ENCODE data around the gene AGRN. TPM values are rescaled to one million over a fixed set of nuclear protein-coding genes. Genes with fewer than 3 reads are reported as not detected.
"Not testable (repeated sequence)": the region's sequence is repeated elsewhere in the genome, so short reads cannot be mapped to it uniquely, and the experiment has no call there.

The AGRN gene
- total RNA-seq, 1 donor, result 30.0 TPM

GRCh38 chr1:1053682-1054081 is 33.8 kb downstream of the AGRN start:
- H3K4me3 ChIP-seq (ENCODE audit: insufficient read depth, low read length), result no peak overlapping the region
- no peaks in the 10 kb centered on the region for H3K36me3 ChIP-seq (ENCODE audit: insufficient read depth, low read length)
- H3K4me1 ChIP-seq (ENCODE audit: insufficient read depth, low read length), result no peaks in the 10 kb centered on the region
- TF ChIP-seq CTCF (IDR thresholded peaks at IDR 0.05; ENCODE audit: extremely low read depth, low read depth, low read length), result no peak
- no peaks in the 10 kb centered on the region for H4K20me1 ChIP-seq (ENCODE audit: insufficient read depth, low read length)
- H2AFZ ChIP-seq (ENCODE audit: low read length), result no peak overlapping the region
- no peak overlapping the region for H3K4me2 ChIP-seq (ENCODE audit: insufficient read depth, low read length)
- no peaks in the 10 kb centered on the region for H3K9me3 ChIP-seq (ENCODE audit: low read depth, low read length)
- H3K27ac ChIP-seq (ENCODE audit: low read depth, low read length), result no peak overlapping the region
- no peaks in the 10 kb centered on the region for H3K79me2 ChIP-seq (ENCODE audit: insufficient read depth, low read length)
- peaks cover 8% of the 10 kb centered on the region for H3K27me3 ChIP-seq (ENCODE audit: insufficient read depth, low read length)
- DNase-seq (ENCODE audit: insufficient read length, low spot score, missing footprints), result no peak

GRCh38 chr1:1054099-1054700 is 34.3 kb downstream of the AGRN start:
- Histone ChIP-seq H4K20me1 (ENCODE audit: insufficient read depth, low read length) (no peaks in the 10 kb centered on the region), H3K4me1 (ENCODE audit: insufficient read depth, low read length) (no peaks in the 10 kb centered on the region), H3K79me2 (ENCODE audit: insufficient read depth, low read length) (no peaks in the 10 kb centered on the region), H3K4me2 (ENCODE audit: insufficient read depth, low read length) (no peak overlapping the region), H3K27ac (ENCODE audit: low read depth, low read length) (no peak overlapping the region), H2AFZ (ENCODE audit: low read length) (no peak overlapping the region), H3K36me3 (ENCODE audit: insufficient read depth, low read length) (no peaks in the 10 kb centered on the region), H3K27me3 (ENCODE audit: insufficient read depth, low read length) (peaks cover 11% of the 10 kb centered on the region), H3K9me3 (ENCODE audit: low read depth, low read length) (no peaks in the 10 kb centered on the region), H3K4me3 (ENCODE audit: insufficient read depth, low read length) (no peak overlapping the region)
- DNase-seq (ENCODE audit: insufficient read length, low spot score, missing footprints), result no peak
- no peak for TF ChIP-seq CTCF (IDR thresholded peaks at IDR 0.05; ENCODE audit: extremely low read depth, low read depth, low read length)

GRCh38 chr1:1054971-1055370 is 35.1 kb downstream of the AGRN start:
- no peaks in the 10 kb centered on the region for H3K36me3 ChIP-seq (ENCODE audit: insufficient read depth, low read length)
- H3K27me3 ChIP-seq (ENCODE audit: insufficient read depth, low read length), result peaks cover 16% of the 10 kb centered on the region
- no peak overlapping the region for H3K4me3 ChIP-seq (ENCODE audit: insufficient read depth, low read length)
- H4K20me1 ChIP-seq (ENCODE audit: insufficient read depth, low read length), result no peaks in the 10 kb centered on the region
- no peak for DNase-seq (ENCODE audit: insufficient read length, low spot score, missing footprints)
- no peak overlapping the region for H3K27ac ChIP-seq (ENCODE audit: low read depth, low read length)
- no peak overlapping the region for H3K4me2 ChIP-seq (ENCODE audit: insufficient read depth, low read length)
- no peaks in the 10 kb centered on the region for H3K4me1 ChIP-seq (ENCODE audit: insufficient read depth, low read length)
- no peak for TF ChIP-seq CTCF (IDR thresholded peaks at IDR 0.05; ENCODE audit: extremely low read depth, low read depth, low read length)
- H3K9me3 ChIP-seq (ENCODE audit: low read depth, low read length), result no peaks in the 10 kb centered on the region
- H2AFZ ChIP-seq (ENCODE audit: low read length), result no peak overlapping the region
- H3K79me2 ChIP-seq (ENCODE audit: insufficient read depth, low read length), result no peaks in the 10 kb centered on the region

- Histone ChIP-seq H2AFZ (ENCODE audit: low read length) (no peak overlapping the region), H4K20me1 (ENCODE audit: insufficient read depth, low read length) (no peaks in the 10 kb centered on the region), H3K27me3 (ENCODE audit: insufficient read depth, low read length) (peaks cover 27% of the 10 kb centered on the region), H3K79me2 (ENCODE audit: insufficient read depth, low read length) (no peaks in the 10 kb centered on the region), H3K4me3 (ENCODE audit: insufficient read depth, low read length) (no peak overlapping the region), H3K36me3 (ENCODE audit: insufficient read depth, low read length) (no peaks in the 10 kb centered on the region), H3K27ac (ENCODE audit: low read depth, low read length) (no peak overlapping the region), H3K4me1 (ENCODE audit: insufficient read depth, low read length) (no peaks in the 10 kb centered on the region), H3K9me3 (ENCODE audit: low read depth, low read length) (no peaks in the 10 kb centered on the region), H3K4me2 (ENCODE audit: insufficient read depth, low read length) (no peak overlapping the region)
- TF ChIP-seq CTCF (IDR thresholded peaks at IDR 0.05; ENCODE audit: extremely low read depth, low read depth, low read length), result no peak
- DNase-seq (ENCODE audit: insufficient read length, low spot score, missing footprints), result no peak
These were observed 36.2 kb downstream of the AGRN start for GRCh38 chr1:1055841-1056736.

GRCh38 chr1:1057769-1058087 is 37.8 kb downstream of the AGRN start:
- H4K20me1 ChIP-seq (ENCODE audit: insufficient read depth, low read length); H3K4me3 ChIP-seq (ENCODE audit: insufficient read depth, low read length); H3K4me2 ChIP-seq (ENCODE audit: insufficient read depth, low read length); H3K36me3 ChIP-seq (ENCODE audit: insufficient read depth, low read length); DNase-seq (ENCODE audit: insufficient read length, low spot score, missing footprints); H3K27ac ChIP-seq (ENCODE audit: low read depth, low read length); H2AFZ ChIP-seq (ENCODE audit: low read length); H3K79me2 ChIP-seq (ENCODE audit: insufficient read depth, low read length); H3K9me3 ChIP-seq (ENCODE audit: low read depth, low read length); H3K4me1 ChIP-seq (ENCODE audit: insufficient read depth, low read length): not testable (repeated sequence)
- H3K27me3 ChIP-seq (ENCODE audit: insufficient read depth, low read length), result peaks cover 35% of the 10 kb centered on the region

Measured in osteoblast (primary cell).